GM18873 (cell line): Measurements from ENCODE around the gene APOBR.
"Not testable (repeated sequence)": the region's sequence is repeated elsewhere in the genome, so short reads cannot be mapped to it uniquely, and the experiment has no call there.

Experiments
- ATAC-seq: cut with Tn5 transposase; IDR thresholded peaks from one replicate; pipeline ENCODE4 v1.9.1; 2021; ENCODE audit warnings: mild to moderate bottlenecking, moderate library complexity, moderate number of reproducible peaks; ENCODE audit not compliant: unreplicated experiment, low FRiP score

APOBR gene

GRCh38 chr16:28494121-28494851 lies at the start of gene APOBR:
APOBR (plus strand) TSS chr16:28494643; CDS start chr16:28494682, 39 bp downstream.
- no peak for ATAC-seq

GRCh38 chr16:28446388-28446787 lies 48.1 kb upstream of the APOBR start:
- ATAC-seq = not testable (repeated sequence)

GRCh38 chr16:28447081-28447480 lies 47.4 kb upstream of the APOBR start:
- not testable (repeated sequence) for ATAC-seq

- no peak for ATAC-seq
Observed at GRCh38 chr16:28473714-28474265, 20.7 kb upstream of the APOBR start.

- no peak for ATAC-seq
Observed at GRCh38 chr16:28475221-28475620, 19.2 kb upstream of the APOBR start.

- ATAC-seq = no peak
Observed at GRCh38 chr16:28477311-28477920, 17.0 kb upstream of the APOBR start.

GRCh38 chr16:28478506-28479180 lies 15.8 kb upstream of the APOBR start:
- ATAC-seq = no peak

GRCh38 chr16:28482026-28482425 lies 12.4 kb upstream of the APOBR start:
- no peak for ATAC-seq

- not testable (repeated sequence) for ATAC-seq
Observed at GRCh38 chr16:28483361-28483760, 11.1 kb upstream of the APOBR start.

- no peak for ATAC-seq
Observed at GRCh38 chr16:28486266-28486665, 8.2 kb upstream of the APOBR start.

GRCh38 chr16:28491230-28491969 lies 3.0 kb upstream of the APOBR start:
- no peak for ATAC-seq

- ATAC-seq = peak; percentile 66
Observed at GRCh38 chr16:28491970-28492474, 2.4 kb upstream of the APOBR start, which contains the start of gene CLN3. CLN3 (minus strand) TSS chr16:28492074; CDS start chr16:28491759, 315 bp downstream.

- ATAC-seq = no peak
Observed at GRCh38 chr16:28492511-28492910, 1.9 kb upstream of the APOBR start.

GRCh38 chr16:28495098-28495793 lies 803 bp downstream of the APOBR start:
- no peak for ATAC-seq

- no peak for ATAC-seq
Observed at GRCh38 chr16:28495795-28496749, 1.6 kb downstream of the APOBR start.

- ATAC-seq = no peak
Observed at GRCh38 chr16:28496844-28497243, 2.4 kb downstream of the APOBR start.

GRCh38 chr16:28497386-28497785 lies 2.9 kb downstream of the APOBR start:
- no peak for ATAC-seq

GRCh38 chr16:28497861-28498599 lies 3.6 kb downstream of the APOBR start:
- no peak for ATAC-seq
